IPS-11a (cell line): ENCODE results near the gene WRAP73.

Experiments used
- H3K4me3 ChIP-seq: one replicate; pipeline ENCODE4 v1.5.1; 2013; ENCODE audit warnings: low read depth, low read length, control low read depth

The WRAP73 gene

GRCh38 chr1:3614755-3615742 is 34.9 kb downstream of the WRAP73 start:
- no peak overlapping the region for H3K4me3 ChIP-seq

- no peak overlapping the region for H3K4me3 ChIP-seq
These were observed 37.8 kb downstream of the WRAP73 start for GRCh38 chr1:3612123-3612522.

GRCh38 chr1:3611170-3612019 is 38.5 kb downstream of the WRAP73 start, which contains the start of gene MEGF6:
Gene MEGF6 (minus strand): TSS chr1:3611508. CDS start chr1:3611268, 240 bp downstream.
- peak within 1 kb of the TSS; percentile 47 for H3K4me3 ChIP-seq

- H3K4me3 ChIP-seq: peak overlapping the region; percentile 47
These were observed 39.3 kb downstream of the WRAP73 start for GRCh38 chr1:3610527-3611169.

- H3K4me3 ChIP-seq: no peak overlapping the region
These were observed 40.0 kb downstream of the WRAP73 start for GRCh38 chr1:3609769-3610526.

- H3K4me3 ChIP-seq: no peak overlapping the region
These were observed 40.7 kb downstream of the WRAP73 start for GRCh38 chr1:3609016-3609768.

GRCh38 chr1:3608154-3608553 is 41.7 kb downstream of the WRAP73 start:
- H3K4me3 ChIP-seq: no peak overlapping the region

GRCh38 chr1:3607703-3608065 is 42.2 kb downstream of the WRAP73 start:
- no peak overlapping the region for H3K4me3 ChIP-seq

- no peak overlapping the region for H3K4me3 ChIP-seq
These were observed 42.9 kb downstream of the WRAP73 start for GRCh38 chr1:3606779-3607702.

GRCh38 chr1:3604997-3605823 is 44.7 kb downstream of the WRAP73 start:
- H3K4me3 ChIP-seq: no peak overlapping the region

GRCh38 chr1:3604468-3604974 is 45.4 kb downstream of the WRAP73 start:
- no peak overlapping the region for H3K4me3 ChIP-seq

GRCh38 chr1:3603571-3604467 is 46.1 kb downstream of the WRAP73 start:
- H3K4me3 ChIP-seq: no peak overlapping the region

GRCh38 chr1:3603156-3603555 is 46.7 kb downstream of the WRAP73 start:
- H3K4me3 ChIP-seq: no peak overlapping the region

- H3K4me3 ChIP-seq: no peak overlapping the region
These were observed 47.5 kb downstream of the WRAP73 start for GRCh38 chr1:3602375-3602774.

- H3K4me3 ChIP-seq: no peak overlapping the region
These were observed 48.2 kb downstream of the WRAP73 start for GRCh38 chr1:3601743-3602142.

GRCh38 chr1:3600354-3600753 is 49.5 kb downstream of the WRAP73 start:
- H3K4me3 ChIP-seq: no peak overlapping the region

- H3K4me3 ChIP-seq: no peak overlapping the region
These were observed 50.1 kb downstream of the WRAP73 start for GRCh38 chr1:3599816-3600215.
